ENCODE results near the gene ANKRD13B.

ANKRD13B gene

DNA sequence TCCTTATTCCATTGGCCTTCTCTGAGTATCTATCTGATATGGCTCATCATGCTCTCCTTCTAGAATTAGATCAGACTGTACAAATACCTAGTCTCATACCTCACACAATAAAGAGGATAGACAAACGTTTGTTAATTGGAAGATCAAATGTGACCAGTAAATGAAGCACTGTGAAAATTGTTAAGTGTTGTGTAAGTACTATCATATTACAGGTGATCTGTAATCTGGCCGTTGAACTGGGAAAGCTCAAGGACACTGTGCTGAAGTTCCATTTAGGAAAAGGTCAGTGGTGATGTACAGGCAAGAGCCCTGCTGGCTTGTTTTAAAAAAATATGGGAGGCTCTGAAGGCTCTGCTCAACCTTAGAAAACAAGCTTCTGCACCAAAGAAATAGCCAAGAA, 68.3 kb downstream of the ANKRD13B start:
- H3K27me3 ChIP-seq (ENCODE audit: low read depth, low read length), result no peaks in the 10 kb centered on the region
- TF ChIP-seq, protein P1, sequence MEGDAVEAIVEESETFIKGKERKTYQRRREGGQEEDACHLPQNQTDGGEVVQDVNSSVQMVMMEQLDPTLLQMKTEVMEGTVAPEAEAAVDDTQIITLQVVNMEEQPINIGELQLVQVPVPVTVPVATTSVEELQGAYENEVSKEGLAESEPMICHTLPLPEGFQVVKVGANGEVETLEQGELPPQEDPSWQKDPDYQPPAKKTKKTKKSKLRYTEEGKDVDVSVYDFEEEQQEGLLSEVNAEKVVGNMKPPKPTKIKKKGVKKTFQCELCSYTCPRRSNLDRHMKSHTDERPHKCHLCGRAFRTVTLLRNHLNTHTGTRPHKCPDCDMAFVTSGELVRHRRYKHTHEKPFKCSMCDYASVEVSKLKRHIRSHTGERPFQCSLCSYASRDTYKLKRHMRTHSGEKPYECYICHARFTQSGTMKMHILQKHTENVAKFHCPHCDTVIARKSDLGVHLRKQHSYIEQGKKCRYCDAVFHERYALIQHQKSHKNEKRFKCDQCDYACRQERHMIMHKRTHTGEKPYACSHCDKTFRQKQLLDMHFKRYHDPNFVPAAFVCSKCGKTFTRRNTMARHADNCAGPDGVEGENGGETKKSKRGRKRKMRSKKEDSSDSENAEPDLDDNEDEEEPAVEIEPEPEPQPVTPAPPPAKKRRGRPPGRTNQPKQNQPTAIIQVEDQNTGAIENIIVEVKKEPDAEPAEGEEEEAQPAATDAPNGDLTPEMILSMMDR (IDR thresholded peaks at IDR 0.05; ENCODE audit: low read depth, low read length), result no peak
- no peak for TF ChIP-seq EZH2phosphoT487 (IDR thresholded peaks at IDR 0.05; ENCODE audit: low read depth)
- H3K4me3 ChIP-seq (ENCODE audit: low read length), result no peak overlapping the region
- no peak overlapping the region for H3K27ac ChIP-seq (ENCODE audit: low read length)
- H2AFZ ChIP-seq (ENCODE audit: low read depth, low read length), result no peak overlapping the region
- H3K4me2 ChIP-seq (ENCODE audit: low read length), result no peak overlapping the region
- H4K20me1 ChIP-seq (ENCODE audit: insufficient read depth, low read length), result no peaks in the 10 kb centered on the region
- no peaks in the 10 kb centered on the region for H3K9me3 ChIP-seq (ENCODE audit: insufficient read depth, low read length)
- no peak overlapping the region for H3K9ac ChIP-seq (ENCODE audit: low read length)
- H3K79me2 ChIP-seq (ENCODE audit: low read length), result no peaks in the 10 kb centered on the region
- peaks cover 22% of the 10 kb centered on the region for H3K4me1 ChIP-seq (ENCODE audit: low read length)
- H3K36me3 ChIP-seq (replicated peaks; ENCODE audit: low read depth, low read length), result no peaks in the 10 kb centered on the region

DNA sequence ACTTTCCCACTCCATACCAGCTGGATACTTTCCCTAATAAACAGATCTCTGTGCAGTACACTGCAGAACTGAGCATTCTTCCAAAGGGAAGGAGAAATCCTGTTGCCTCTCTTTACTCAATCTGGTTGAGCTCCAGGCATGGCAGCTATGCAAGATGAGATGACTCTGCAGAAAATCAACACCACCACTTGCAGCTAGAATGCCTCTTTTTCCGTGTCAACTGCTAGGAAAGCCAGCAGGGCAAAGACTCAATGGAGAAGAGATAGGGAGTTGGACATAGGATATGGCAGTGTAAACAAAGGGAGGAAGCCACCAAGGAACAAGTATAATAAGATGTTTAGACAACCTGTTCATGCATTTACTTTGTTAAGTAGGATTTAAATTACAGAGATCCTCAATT, 70.2 kb downstream of the ANKRD13B start:
- no peak overlapping the region for H3K27ac ChIP-seq (ENCODE audit: low read length)
- no peaks in the 10 kb centered on the region for H4K20me1 ChIP-seq (ENCODE audit: insufficient read depth, low read length)
- H3K9ac ChIP-seq (ENCODE audit: low read length), result no peak overlapping the region

More for the DNA sequence above, 70.2 kb downstream of the ANKRD13B start:
- TF ChIP-seq, protein P1 (IDR thresholded peaks at IDR 0.05; ENCODE audit: low read depth, low read length), result no peak
- no peak for TF ChIP-seq EZH2phosphoT487 (IDR thresholded peaks at IDR 0.05; ENCODE audit: low read depth)
- peaks cover 3% of the 10 kb centered on the region for H3K36me3 ChIP-seq (replicated peaks; ENCODE audit: low read depth, low read length)
- no peaks in the 10 kb centered on the region for H3K27me3 ChIP-seq (ENCODE audit: low read depth, low read length)
- H3K4me3 ChIP-seq (ENCODE audit: low read length), result no peak overlapping the region
- H3K4me1 ChIP-seq (ENCODE audit: low read length), result peaks cover 22% of the 10 kb centered on the region
- H3K9me3 ChIP-seq (ENCODE audit: insufficient read depth, low read length), result no peaks in the 10 kb centered on the region
- no peaks in the 10 kb centered on the region for H3K79me2 ChIP-seq (ENCODE audit: low read length)
- H3K4me2 ChIP-seq (ENCODE audit: low read length), result no peak overlapping the region
- no peak overlapping the region for H2AFZ ChIP-seq (ENCODE audit: low read depth, low read length)
